Body of pancreas (tissue), 4 donors: ENCODE measurements around the gene SYTL5.

Experiments
- POLR2A ChIP-seq, 3 donors: fragments of 450-650 bp; IDR thresholded peaks; one replicate each; pipeline ENCODE4 v1.6.1; 2016; ENCODE audit warnings: antibody characterized with exemption in 3 of 3, mild to moderate bottlenecking in 2 of 3
- TF ChIP-seq, protein P1 (sequence below), 7 experiments: fragments of 450-650 bp in 4 of 7; fragments of 200-600 bp in 3 of 7; sonication (generic) in 3 of 7; IDR thresholded peaks; one replicate each; pipeline ENCODE4 v1.5.1; 2016 to 2019; ENCODE audit warnings: antibody characterized with exemption in 7 of 7

DNA sequence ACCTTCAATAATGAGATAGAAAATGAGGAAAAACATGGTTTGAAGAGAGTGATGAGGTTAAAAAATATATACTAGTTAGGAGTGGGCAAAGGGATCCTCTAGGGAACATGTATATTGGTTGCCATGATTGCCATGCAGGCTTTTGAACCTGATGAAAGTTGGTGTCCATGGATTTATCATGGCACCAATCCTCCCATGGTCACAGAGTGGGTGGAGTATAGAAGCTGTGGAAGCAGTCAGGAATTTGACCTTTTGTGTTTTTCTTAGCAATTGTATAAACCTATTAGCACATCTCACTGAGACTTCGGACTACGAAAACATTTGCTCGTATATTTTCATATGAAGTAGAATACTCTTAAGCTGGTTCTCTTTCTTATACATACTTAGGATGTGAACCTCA lies 30.9 kb upstream of the SYTL5 start:
- TF ChIP-seq, protein P1, sequence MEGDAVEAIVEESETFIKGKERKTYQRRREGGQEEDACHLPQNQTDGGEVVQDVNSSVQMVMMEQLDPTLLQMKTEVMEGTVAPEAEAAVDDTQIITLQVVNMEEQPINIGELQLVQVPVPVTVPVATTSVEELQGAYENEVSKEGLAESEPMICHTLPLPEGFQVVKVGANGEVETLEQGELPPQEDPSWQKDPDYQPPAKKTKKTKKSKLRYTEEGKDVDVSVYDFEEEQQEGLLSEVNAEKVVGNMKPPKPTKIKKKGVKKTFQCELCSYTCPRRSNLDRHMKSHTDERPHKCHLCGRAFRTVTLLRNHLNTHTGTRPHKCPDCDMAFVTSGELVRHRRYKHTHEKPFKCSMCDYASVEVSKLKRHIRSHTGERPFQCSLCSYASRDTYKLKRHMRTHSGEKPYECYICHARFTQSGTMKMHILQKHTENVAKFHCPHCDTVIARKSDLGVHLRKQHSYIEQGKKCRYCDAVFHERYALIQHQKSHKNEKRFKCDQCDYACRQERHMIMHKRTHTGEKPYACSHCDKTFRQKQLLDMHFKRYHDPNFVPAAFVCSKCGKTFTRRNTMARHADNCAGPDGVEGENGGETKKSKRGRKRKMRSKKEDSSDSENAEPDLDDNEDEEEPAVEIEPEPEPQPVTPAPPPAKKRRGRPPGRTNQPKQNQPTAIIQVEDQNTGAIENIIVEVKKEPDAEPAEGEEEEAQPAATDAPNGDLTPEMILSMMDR (IDR thresholded peaks at IDR 0.05): no peak
- no peak for TF ChIP-seq POLR2A (IDR thresholded peaks at IDR 0.05)
